GM21515 (cell line): ENCODE measurements around the gene SLC35E1.

Experiments
- ATAC-seq: cut with Tn5 transposase; IDR thresholded peaks from one replicate; pipeline ENCODE4 v1.9.1; 2021; ENCODE audit not compliant: unreplicated experiment

The SLC35E1 gene

GRCh38 chr19:16598848-16599247, 26.6 kb upstream of the SLC35E1 start:
- ATAC-seq = no peak

GRCh38 chr19:16596399-16596798, 24.2 kb upstream of the SLC35E1 start:
- ATAC-seq = no peak

DNA sequence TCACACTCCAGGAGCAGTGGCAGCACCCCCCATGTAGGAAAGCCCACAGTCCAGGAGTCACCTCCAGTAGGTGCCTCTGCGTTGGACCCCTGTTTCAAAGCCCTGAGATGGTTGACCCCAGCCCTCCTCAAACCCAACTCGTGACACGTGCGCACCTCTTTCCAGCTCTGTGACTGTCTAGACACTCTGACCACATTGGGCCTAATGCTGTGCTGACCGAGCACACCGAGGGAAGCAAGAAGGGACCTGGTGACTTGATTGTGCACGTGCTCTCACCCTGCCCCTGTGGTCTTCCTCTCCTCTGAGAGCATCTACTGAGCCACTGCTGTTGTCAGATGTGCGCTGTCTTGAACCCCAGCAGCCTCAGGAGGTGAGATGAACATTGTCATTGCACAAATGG, 22.9 kb upstream of the SLC35E1 start:
- ATAC-seq = no peak

DNA sequence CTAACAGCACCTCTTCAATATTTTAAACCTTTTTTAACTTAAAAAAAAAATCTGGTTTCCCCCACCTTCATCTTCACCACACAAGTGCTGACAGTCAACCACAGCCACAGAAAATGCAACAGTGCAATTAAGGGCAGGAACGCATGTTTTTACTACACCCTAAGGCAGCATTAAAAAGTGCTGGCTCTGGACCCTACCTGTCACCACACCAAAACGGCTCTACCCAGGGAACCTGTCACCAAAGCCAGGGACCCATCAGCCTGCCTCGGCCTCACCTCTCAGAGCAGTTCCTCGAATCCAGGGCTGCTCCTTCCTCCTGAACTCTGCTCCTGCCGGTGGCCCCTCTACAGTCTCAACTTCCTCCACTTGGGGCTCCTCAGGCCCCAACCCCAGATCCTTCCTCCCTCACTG, 22.5 kb upstream of the SLC35E1 start:
- no peak for ATAC-seq

DNA sequence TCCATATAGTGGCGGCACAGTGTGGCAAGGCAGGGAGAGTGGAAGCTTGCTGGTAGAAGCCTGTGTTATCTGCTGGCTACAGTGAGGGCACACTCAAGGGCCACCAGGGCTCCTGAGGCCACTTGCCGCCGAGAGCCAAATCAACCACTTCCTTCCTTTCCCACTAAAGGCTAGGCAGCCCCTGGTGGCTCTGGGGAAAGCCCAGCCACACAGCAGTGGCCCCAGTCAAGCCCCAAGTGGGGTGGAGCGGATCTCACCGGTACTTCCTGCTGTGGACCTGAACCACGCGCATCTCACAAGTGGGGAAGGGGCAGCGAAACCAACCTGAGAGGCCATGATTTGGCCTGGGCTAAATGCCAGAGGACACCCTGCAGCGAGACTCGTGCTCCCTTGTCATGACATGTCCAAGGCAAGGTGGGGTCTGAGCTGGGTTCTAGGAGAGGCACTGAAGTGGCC, 21.9 kb upstream of the SLC35E1 start:
- no peak for ATAC-seq

DNA sequence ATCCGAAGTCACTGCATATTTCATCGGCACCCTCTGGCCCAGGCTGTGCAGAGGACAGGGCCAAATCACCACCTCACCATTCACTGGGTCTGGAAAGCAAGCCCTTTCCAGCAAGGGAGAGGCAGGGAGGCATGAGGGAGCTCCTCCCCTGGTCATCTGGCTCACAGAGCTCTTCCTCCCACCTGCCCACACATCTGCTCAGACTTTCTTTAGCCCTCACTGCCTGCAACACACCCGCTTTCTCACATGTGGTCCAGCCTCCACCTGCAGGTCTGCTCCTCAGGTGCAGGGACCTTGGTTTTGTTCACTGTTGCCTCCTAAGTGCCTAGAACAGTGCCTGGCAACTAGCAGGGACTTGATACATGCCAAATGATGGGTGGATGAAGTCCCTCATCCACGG, 21.0 kb upstream of the SLC35E1 start:
- ATAC-seq = no peak

GRCh38 chr19:16591803-16592556, 19.8 kb upstream of the SLC35E1 start:
- ATAC-seq = no peak

DNA sequence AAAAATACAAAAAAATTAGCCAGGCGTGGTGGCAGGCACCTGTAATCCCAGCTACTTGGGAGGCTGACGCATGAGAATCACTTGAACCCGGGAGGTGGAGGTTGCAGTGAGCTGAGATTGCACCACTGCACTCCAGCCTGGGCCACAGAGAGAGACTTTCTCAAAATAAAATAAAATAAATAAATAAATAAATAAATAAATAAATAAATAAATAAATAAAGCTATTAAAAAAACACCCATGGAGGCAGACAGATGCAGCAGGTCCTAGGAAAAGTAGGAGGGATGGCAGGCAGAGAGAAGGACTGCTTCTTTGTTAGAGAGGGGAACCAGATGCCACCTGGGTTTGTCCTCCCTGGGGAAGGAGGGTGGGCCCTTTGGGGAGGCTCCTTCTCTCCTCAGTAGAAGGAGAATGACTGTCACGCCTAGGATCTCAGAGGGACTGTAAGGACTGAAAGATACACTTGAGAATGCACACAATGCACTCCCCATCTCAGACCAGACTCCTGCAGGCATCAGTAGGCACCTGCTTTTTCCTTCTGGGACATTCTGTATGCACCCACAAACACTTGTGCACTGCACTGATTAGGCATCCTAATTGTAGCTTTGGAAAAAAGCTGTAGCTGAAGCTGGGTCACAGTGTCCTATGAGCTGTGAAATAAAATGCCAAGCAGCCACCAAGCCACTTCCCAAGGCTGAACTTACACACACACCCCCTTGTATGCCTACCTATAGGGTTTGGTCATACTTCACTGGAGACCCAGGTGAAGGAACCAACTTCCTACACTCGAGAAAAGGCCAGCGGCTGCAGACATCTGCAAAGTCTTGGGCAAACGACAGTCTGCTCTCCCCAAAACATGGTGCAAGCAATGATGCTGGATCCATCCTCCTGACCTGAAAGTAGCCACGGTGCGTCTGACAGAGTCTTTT, 18.9 kb upstream of the SLC35E1 start:
- ATAC-seq = no peak

DNA sequence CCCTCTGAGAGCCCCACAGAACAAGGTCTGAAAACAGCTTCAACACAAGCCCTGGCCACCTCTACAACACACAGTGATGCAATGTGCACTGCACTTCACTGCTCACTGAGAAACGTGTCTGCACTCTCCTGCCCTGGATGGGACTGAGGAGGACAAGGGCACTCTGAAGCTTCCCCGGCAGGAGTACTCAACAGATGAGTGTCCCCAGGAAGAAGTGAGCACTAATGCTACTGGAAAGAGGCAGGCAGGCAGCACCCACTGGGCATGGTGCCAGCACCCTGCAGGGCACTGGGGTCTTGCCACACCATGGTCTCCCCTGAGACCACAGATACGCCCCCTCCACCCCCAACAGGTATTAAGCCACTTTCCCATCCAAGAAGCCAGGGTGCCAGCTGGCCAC, 17.7 kb upstream of the SLC35E1 start:
- no peak for ATAC-seq

- ATAC-seq = peak; percentile 2
Measured at GRCh38 chr19:16588824-16589577, 16.8 kb upstream of the SLC35E1 start.

DNA sequence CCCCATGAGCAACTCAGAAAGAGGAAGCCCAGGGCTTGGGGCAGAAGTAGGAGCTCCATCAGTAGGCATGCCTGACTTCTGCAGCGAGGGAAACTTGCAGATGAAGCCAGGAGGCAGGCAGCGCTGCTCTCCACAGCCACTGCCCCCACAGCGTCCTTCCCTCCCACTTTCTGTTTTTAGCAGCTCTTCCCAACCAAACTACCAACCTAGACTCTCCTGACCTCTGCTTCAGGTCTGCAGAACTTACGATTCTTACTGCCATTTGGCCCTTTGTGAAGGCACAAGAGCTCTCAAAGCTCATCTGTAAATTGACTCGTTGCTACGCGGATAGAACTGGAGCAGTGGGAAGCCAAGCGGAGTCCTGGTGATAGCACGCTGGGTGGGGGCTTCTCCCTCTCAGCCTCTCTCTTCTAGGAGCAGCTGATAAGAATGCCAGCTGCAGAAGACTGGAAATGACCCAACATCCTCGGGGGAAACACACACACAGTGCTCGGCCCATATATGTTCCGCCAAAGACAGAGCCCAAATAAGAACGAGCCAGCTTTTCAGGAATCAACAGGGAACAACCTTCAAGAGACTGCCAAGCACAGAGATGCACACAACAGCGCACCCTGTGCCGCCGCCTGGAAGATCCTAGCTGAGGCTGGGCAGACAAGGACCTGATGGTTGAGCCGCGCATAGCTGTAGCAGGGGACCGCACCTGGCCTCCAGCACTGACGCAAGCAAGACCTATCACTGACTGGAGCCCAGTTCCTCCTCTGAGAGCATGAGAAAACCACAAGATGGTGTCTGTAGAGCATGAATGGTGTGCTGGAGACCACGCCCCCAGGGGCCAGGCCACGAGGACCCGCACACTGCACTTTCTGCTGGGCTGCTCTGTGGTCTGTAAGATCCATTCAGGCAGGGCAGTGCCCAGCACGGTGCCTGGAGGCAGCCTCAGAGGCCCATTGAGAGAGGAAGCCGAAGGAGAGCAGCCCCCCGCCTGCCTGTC, 15.9 kb upstream of the SLC35E1 start:
- ATAC-seq = peak; percentile 46

DNA sequence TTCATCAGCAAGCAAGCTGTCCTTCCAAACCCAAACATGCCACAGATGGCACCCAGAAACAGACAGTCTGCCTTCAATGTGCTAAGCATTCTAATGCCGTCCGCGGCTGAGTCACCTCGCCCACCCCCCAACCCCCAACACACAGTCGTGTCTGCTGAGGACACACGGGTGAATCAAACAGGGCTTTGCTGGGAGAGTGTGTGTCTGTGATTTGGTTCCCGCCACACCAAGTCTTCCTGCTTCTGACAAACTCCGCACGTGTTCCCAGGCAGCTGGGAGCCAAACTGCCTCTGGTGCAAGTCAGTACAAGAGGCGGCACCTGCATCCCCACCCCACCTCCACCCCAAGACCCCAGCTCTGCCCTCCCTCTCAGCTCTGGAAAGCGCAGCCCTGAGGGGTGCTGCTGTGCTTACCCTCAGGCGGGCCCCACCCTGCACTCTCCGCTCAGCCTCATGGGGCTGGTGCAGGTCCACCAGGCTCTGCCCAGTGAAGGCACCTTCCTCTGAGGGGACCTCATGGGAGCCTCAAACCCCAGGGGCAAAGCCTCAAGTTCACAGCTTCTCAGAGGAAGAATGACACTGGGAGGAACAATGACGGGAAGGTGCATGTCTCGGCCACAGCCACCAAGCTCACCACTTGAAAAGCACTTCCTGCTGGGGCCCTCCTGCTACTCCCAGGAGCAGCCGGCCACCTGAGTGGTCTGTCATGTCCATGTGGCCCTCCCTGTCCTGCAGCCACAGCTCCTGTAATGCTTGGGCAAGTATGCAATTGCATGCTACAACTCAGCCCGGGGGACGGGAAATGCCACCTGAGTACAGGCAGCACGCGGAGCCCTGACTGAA, 15.0 kb upstream of the SLC35E1 start:
- ATAC-seq = no peak

- no peak for ATAC-seq
Measured at GRCh38 chr19:16586477-16586871, 14.3 kb upstream of the SLC35E1 start.

DNA sequence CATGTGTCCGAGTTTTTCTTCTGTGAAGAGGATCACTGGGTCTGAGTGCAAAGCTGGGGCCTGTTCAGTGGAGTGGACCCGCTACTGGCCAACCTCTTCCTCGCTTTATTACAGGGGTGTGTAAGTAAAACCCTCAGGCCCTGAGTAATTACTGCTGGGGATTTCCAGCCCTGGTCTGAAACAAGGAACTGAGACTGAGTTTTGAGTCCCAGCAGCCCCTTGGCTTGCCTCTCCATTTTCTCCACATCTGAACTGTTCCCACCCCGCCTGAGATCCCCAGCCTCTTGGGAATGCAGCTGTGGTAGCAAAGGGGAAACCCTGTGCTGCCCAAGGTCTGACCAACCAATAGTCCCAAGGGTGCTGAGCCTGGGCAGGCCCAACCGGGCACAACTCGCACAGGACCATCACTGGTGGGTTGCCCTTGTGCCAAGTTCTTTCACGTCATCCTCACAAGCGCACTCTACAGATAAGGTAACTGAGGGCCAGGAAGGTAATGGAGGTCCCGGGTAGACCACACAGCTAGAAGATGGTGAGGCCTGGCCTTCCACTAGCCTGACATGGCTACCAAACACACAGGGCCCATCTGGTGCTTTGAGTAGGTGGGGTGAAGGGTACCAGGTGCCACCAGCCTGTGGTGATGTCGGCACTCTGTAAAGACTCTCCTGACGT, 13.7 kb upstream of the SLC35E1 start:
- peak; percentile 34 for ATAC-seq

- ATAC-seq = no peak
Measured at GRCh38 chr19:16585094-16585801, 13.0 kb upstream of the SLC35E1 start.

- peak; percentile 38 for ATAC-seq
Measured at GRCh38 chr19:16584248-16585093, 12.3 kb upstream of the SLC35E1 start.
